Measurements from ENCODE around the gene UST.
A peak's percentile ranks its signal among the peaks of the same experiment; 100 is the strongest.
"Not testable (repeated sequence)": the region's sequence is repeated elsewhere in the genome, so short reads cannot be mapped to it uniquely, and the experiment has no call there.

UST gene

GRCh38 chr6:148765898-148766808 lies 19.3 kb downstream of the UST start:
- FAIRE-seq (no peak), DNase-seq (ENCODE audit: low spot score) (no peak)

- FAIRE-seq: no peak
- DNase-seq (ENCODE audit: low spot score): no peak
These were observed 21.9 kb downstream of the UST start for GRCh38 chr6:148768646-148769270.

- DNase-seq (ENCODE audit: low spot score): no peak
These were observed 22.6 kb downstream of the UST start for GRCh38 chr6:148769304-148769968.

GRCh38 chr6:148770408-148771211 lies 23.8 kb downstream of the UST start:
- DNase-seq (ENCODE audit: low spot score): no peak
- FAIRE-seq: no peak

More at GRCh38 chr6:148769304-148769968, 22.6 kb downstream of the UST start:
- no peak for FAIRE-seq

DNA sequence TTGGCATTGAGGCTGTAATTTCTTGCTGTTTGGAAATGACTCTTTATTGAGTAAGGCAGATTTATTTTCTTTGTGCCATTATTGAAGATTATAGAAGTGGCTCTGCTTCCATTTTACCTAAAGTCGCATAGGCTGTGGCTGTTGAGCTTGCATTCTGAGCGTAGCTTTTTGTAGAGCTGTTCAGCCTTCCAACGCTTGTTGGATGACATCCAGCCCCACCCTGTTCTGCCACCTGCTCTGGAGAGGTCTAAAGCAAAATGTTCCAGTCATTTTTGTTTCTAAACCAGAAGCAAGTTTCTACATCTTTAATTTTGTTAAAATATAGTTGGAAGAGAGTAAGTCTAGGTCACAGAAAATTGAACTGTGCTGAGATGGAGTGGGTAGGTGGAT lies 24.4 kb downstream of the UST start:
- DNase-seq (ENCODE audit: low spot score) (no peak), FAIRE-seq (no peak)

GRCh38 chr6:148771896-148772554 lies 25.2 kb downstream of the UST start:
- no peak for FAIRE-seq
- no peak for DNase-seq (ENCODE audit: low spot score)

DNA sequence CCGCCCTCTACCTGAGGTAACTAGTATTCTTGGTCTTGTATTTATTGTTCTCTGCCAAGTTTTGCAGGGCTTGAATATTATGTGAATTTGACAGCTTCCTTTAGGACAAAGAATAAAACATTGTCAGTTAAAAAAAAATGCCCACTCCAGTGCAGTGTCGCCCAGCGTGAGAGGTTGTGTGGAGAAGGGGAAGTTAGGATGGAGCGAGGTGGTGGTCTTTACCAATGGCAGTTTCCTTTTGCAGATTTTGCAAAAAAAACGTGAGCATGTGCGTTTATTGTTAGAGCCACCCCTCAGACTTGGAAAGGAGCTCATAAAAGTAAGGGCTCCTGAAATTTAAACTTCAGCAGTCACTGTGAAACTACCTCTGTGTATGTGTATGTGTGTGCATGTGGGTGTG lies 28.3 kb downstream of the UST start:
- FAIRE-seq (no peak), DNase-seq (ENCODE audit: low spot score) (no peak)

GRCh38 chr6:148776321-148777308 lies 29.8 kb downstream of the UST start:
- DNase-seq (ENCODE audit: low spot score) (peak; percentile 48), FAIRE-seq (peak; percentile 29)

DNA sequence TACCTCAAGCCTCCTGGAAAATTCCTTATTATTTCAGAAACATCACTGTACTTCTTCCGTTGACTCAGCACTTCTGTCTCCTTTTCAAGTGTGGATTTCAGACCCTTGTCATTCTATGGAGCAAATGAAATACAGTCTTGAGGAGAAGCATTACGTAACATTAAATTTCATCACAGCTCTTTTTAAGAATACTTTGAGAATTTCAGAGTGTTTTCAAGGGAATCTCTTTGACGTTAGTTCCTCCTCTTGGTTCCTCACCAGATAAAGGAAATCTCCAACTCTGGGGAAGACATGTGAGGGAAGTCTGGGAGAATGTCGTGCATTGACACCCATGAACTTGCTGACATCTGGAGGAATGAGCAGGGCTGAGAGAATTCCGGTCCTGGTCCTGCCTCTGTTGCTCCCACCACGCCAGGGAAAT lies 32.3 kb downstream of the UST start:
- DNase-seq (ENCODE audit: low spot score) (no peak), FAIRE-seq (no peak)

DNA sequence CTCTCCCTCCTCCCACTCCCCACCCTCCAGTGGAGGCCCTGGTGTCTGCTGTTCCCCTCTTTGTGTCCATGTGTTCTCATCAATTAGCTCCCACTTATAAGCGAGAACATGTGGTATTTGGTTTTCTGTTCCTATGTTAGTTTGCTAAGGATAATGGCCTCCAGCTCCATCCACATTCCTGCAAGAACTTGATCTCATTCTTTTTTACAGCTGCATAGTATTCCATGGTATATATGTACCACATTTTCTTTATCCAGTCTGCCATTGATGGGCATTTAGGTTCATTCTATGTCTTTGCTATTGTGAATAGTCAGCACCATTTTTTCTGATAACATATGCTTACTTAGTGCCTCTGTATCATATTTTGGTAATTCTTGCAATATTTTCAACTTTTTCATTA lies 33.6 kb downstream of the UST start:
- not testable (repeated sequence) for FAIRE-seq; DNase-seq (ENCODE audit: low spot score)

DNA sequence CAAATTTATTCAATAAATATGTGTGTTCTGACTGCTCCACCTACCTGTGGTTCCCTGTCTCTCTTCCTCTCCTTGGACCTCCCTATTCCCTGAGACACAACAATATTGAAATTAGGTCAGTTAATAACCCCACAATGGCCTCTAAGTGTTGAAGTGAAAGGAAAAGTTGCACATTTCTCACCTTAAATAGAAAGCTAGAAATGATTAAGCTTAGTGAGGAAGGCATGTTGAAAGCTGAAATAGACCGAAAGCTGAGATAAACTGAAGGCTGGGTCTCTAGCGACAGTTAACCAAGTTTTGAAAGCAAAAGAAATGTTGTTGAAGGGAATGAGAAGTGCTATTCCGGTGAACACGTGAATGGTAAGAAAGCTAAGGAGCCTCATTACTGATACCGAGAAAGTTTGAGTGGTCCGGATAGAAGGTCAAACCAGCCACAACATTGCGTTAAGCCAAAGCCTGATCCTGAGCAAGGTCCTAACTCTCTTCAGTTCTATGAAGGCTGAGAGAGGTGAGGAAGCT lies 34.1 kb downstream of the UST start:
- DNase-seq (ENCODE audit: low spot score): no peak

GRCh38 chr6:148789948-148790347 lies 43.1 kb downstream of the UST start:
- FAIRE-seq: no peak
- no peak for DNase-seq (ENCODE audit: low spot score)

More for the DNA sequence above, 34.1 kb downstream of the UST start:
- FAIRE-seq: no peak

DNA sequence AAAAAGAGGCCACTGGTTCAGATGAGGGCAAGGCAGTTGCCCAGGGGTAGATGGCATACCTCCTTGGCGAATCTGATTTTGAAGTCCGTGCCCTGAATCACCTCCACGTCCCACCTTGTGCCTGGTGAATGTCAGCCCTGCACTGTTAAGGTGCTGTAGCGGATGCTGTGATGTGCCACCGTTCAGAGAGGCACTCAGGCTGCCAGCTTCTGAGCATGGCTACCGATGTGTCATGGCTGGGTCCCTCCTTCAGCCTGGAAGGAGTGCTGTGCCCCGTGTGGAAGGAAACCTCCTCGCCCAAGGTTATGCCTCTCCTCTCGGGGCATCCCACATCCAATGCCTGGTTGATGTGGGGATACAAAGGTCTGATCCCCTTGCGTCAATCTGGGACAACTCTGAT lies 43.6 kb downstream of the UST start:
- no peak for FAIRE-seq
- no peak for DNase-seq (ENCODE audit: low spot score)

GRCh38 chr6:148790817-148791216 lies 44.0 kb downstream of the UST start:
- FAIRE-seq (peak; percentile 11), DNase-seq (ENCODE audit: low spot score) (peak; percentile 29)

GRCh38 chr6:148791372-148791771 lies 44.5 kb downstream of the UST start:
- DNase-seq (ENCODE audit: low spot score): no peak
- no peak for FAIRE-seq

DNA sequence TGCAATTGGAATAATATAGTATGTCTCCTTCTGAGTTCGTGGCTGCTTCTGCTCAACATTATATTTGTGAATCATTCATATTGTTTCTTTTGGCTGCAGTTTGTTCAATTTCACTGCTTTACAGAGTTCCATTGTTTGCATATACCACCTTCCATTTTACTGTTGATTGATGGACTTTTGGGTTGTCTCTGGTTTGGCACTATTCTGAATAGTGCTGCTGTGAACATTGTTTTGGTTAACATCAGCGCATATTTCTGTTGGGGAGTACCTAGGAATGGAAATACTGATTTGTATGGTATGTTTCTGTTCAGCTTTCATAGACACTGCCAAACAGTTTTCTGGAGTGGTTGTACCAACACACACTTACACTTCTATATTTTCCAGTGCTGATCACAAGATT lies 46.9 kb downstream of the UST start:
- DNase-seq (ENCODE audit: low spot score) (no peak), FAIRE-seq (no peak)

GRCh38 chr6:148794797-148795196 lies 48.0 kb downstream of the UST start:
- no peak for DNase-seq (ENCODE audit: low spot score)
- FAIRE-seq: no peak

- DNase-seq (ENCODE audit: low spot score) (no peak), FAIRE-seq (no peak)
These were observed 48.7 kb downstream of the UST start for GRCh38 chr6:148795563-148795962.

DNA sequence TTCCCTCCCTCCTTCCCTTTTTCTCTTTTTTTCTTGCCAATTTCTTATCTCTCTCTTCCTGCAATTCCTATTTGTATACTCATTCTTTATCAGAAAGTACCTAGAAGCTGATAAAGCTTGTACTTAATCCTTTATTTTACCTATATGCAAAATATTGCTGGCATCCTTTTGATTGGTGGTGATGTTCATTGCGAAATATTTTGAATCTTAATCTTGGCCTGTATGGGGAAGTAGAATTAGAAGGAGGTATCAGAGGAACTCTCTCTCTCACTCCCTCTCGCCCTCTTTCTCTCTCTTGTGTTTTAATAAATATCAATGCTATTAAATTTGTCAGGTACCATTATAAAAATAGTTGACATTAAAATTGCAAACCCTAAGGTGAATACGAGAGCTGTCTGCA lies 52.8 kb downstream of the UST start:
- FAIRE-seq (no peak), DNase-seq (ENCODE audit: low spot score) (no peak)

Data from RCC 7860 (cell line).